Activated CD4-positive, alpha-beta T cell treated with anti-CD3 and anti-CD28 coated beads, Interleukin-2, amount 50 U/mL, for 48 hours (primary cell): Measurements from ENCODE around the gene QRICH1.

Experiments used
- DNase-seq, 2 experiments: peaks; one replicate each; pipeline ENCODE4 v3.0.0-alpha.2; 2020

The QRICH1 gene

GRCh38 chr3:49112262-49112661, 18.4 kb upstream of the QRICH1 start:
- no peak for DNase-seq

DNA sequence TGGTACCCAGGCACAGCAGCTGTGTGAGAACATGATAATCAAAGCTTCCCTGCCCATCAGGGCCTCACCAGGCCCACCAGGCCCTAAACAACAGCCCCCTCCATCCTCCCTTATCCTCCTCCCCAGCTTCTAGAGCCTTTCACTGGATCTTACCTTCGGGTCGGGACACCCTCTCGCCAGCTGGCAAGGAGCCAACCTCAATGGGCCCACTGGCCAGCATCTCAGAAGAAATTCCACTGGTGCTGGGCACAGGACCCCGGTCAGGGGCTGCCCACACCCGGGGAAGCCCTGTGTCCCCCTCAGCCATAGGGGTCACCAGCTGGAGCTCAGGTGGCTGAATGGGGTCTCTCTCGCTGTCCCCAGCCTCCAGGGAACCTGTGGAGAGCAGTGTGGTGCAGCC, 17.5 kb upstream of the QRICH1 start:
- no peak for DNase-seq

DNA sequence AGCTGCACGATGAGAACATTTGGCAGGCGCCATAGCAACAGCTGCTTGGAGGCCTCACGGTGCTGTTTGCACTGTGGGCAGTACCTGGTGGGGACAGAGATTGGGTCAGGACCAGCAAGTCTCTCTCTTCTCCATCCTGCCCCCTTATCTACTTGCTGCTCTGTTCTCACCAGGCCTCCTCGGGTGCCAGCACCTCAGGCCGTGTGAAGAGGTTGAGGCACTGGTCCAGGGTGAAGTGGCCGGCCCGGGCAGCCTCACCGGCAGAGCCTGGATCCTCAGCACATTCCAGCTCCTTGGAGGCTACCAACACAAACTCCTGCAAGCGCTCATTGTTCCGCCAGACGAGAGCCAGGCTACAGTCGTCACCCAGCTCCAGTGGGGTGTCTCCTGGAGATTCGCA, 16.9 kb upstream of the QRICH1 start:
- DNase-seq, result no peak

- no peak for DNase-seq
Measured at GRCh38 chr3:49108346-49108745, 14.5 kb upstream of the QRICH1 start.

DNA sequence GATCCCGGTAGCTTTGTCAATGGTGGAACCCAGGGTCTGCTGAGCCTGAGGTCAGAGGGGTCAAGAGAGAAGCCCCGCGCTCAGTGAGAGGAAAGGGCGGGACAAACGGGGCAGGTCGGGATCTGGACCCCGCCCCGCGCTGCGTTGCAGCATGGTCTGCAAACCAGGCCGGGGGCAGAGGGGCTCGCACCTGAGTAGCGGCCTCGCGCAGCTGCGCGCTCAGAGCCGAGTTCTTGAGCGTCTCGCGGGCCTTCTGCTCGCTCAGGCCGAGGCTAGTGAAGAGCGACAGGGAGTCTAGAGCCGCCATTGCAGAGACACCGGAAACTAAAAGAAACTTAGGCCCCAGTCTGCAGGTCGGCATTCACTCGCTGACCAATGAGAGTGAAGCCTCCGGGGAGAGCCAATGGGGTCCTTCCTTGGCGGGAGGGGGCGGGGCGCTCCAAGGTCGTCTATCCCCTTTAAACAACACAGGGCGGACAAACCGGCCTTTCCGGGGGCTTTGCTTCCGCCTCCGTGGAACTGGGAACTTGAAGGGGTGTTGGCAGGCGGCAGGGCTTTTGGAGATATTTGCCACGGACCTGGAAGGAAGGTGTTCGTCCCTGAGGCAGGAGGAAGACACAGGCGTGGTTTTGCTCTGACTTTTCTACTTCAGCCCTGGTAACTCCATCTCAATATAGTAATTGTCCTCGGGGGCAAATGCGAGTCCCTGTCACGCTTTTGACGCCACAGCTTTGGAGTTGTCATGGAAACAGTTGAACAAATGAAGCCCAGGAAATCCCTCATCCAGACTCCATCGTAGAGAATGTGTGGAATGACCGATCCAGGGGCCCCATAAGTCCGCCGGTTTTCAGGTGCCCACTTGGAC, 10.8 kb upstream of the QRICH1 start, which contains the start of gene QARS1:
Gene QARS1 (minus strand): TSS at position 331 of the 865 bp plus-strand sequence. CDS start 24 bp downstream, at position 307.
- DNase-seq, result peak; percentile 90 to 92

DNA sequence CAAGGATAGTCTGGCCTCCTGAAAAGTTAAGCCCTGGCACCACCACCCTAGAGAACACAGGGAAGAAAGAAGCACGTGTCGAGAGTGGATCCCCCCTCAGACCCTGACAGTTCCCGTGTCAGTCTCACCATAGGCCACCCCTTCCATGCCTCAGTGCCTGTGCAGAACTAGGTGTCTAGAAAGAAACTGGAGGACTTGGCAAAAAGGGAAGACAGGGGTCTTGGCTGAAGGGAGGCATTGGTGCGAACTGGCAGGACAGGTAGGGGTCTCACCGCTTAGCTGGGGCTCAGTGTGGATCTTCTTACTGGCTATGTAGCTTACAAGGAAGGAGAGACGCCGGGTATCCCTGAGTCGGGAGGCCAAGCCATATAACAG, 10.2 kb upstream of the QRICH1 start:
- no peak for DNase-seq

GRCh38 chr3:49100046-49100615, 6.3 kb upstream of the QRICH1 start:
- DNase-seq, result no peak

- DNase-seq, result no peak
Measured at GRCh38 chr3:49098910-49099630, 5.2 kb upstream of the QRICH1 start.

DNA sequence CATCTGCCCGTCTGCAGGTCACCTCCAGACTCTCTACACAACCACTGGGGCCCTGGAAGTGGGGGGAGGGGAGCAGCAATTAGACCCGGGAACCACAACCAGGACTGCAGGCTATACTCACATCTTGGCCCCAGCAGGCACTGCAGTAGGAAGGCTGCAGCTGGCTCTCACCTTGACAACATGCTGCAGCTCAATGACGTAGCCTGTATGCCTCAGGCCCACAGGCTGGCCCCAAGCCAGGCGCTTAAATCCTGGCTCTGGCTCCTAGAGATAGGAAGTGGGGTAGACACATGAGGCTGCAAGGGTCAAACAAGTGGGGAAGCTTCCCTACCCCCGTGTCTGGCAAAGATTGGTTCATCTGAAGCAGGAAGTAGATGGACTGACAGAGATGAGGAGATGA, 4.6 kb upstream of the QRICH1 start:
- DNase-seq, result no peak

- peak; percentile 81 to 86 for DNase-seq
Measured at GRCh38 chr3:49092938-49093852, 676 bp downstream of the QRICH1 start.

DNA sequence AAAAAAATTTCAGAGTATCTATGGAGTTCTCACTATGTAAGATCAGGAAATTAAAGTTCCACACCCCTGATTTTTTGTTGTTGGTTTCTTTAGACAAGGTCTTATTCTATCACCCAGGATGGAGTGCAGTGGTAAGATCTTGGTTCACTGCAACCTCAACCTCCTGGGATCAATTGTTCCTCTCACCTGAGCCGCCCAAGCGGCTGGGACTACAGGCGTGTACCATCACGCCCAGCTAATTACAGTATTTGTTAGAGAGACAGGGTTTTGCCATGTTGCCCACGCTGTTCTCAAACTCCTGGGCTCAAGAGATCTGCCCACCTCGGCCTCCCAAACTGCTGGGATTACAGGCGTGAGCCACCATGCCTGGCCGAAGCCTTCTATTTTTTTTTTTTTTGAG, 12.4 kb downstream of the QRICH1 start:
- no peak for DNase-seq

GRCh38 chr3:49079270-49079669, 14.6 kb downstream of the QRICH1 start:
- DNase-seq, result no peak

- DNase-seq, result no peak
Measured at GRCh38 chr3:49076646-49077045, 17.2 kb downstream of the QRICH1 start.

DNA sequence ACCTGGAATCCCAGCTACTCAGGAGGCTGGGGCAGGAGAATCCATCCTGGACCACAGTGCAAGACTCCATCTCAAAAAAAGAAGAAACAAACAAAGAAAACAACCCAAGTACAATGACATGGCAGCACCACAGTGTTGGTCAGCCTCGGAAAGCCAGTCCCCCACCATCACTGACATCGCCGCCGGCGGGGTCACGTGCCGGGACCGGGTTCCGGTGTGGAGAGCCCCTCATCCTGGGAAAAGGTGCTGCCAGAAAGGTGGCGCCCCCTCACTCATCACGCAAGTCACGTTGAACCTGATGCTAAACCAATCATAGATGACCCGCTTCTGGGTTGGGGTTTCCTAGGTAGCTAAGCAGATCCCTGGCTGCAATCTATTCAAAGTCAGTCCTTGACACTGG, 17.8 kb downstream of the QRICH1 start:
- DNase-seq, result no peak

- DNase-seq, result no peak
Measured at GRCh38 chr3:49058011-49058410, 35.9 kb downstream of the QRICH1 start.

DNA sequence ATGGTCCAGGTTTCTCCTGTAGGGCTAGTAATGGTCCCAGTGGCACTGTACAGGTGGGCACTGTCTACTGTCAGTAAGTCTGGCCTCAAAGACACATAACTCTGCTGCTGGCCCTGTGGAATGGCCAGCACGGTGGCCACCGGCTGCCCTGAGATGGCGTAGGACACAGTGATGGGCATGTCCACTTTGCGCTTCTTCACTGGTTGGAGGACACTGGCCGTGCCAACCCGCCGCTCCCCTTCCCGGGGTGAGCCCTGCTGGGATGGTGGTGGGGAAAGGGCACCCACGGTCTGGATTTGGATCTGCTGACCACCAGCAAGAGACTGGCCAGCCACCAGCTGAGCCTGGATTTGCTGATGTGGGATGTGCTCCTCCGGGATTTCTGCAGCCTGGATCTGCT, 36.6 kb downstream of the QRICH1 start:
- DNase-seq, result no peak

GRCh38 chr3:49054344-49054862, 39.5 kb downstream of the QRICH1 start:
- DNase-seq, result no peak

- DNase-seq, result no peak
Measured at GRCh38 chr3:49053543-49053942, 40.3 kb downstream of the QRICH1 start.

DNA sequence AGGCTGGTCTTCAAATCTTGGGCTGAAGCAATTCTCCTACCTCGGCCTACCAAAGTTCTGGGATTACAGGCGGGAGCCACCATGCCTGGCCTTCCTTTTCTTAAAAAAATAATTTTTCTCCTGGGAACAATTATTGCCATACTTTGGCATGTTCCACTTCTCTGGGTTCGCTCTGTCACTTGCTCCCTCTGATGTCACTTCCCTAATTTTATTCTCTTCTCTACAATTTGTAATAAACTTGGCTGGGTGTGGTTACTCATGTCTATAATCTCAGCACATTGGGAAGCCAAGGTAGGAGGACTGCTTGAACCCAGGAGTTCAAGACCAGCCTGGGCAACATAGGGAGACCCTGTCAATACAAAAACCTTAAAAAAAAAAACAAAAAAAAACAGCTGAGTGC, 58.6 kb downstream of the QRICH1 start:
- DNase-seq, result no peak

- DNase-seq, result no peak
Measured at GRCh38 chr3:49034650-49035049, 59.2 kb downstream of the QRICH1 start.

- DNase-seq, result no peak
Measured at GRCh38 chr3:49032646-49033304, 61.1 kb downstream of the QRICH1 start.

DNA sequence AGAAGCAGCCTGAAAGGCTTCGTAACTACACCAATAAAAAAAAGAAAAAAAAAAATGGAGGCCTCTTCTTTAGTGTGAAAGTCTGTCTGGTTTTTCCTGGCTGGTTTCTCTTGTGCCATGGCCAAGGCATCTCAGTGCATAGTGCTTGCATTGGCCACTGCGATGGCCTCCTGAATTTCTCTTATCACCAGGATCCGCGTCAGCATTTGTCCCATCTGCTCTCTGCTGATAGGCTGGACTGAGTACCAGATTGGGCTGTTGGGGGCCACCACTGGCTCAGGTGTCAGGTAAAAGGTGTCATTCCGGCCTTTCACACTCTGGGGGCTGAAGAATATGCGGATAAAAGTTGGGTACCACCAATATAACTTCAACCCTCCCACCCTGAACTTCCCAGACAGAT, 63.5 kb downstream of the QRICH1 start:
- DNase-seq, result no peak
